Activated T-helper 1 cell treated with anti-CD3 and anti-CD28 coated beads, Interleukin-2, amount 50 U/mL, for 16 hours (primary cell): ENCODE measurements around the gene CLTCL1.
"Not testable (repeated sequence)": the region's sequence is repeated elsewhere in the genome, so short reads cannot be mapped to it uniquely, and the experiment has no call there.

ENCODE experiments used
- DNase-seq, 2 donors: peaks; one replicate each; pipeline ENCODE4 v3.0.0-alpha.2; 2020; ENCODE audit warnings: low read depth in 1 of 2, low spot score in 1 of 2

The CLTCL1 gene

GRCh38 chr22:19291218-19291579 is 320 bp downstream of the CLTCL1 start:
- peak in 1 of 2 donors; percentile 15 for DNase-seq

- no peak for DNase-seq
Measured at GRCh38 chr22:19290400-19291217, 910 bp downstream of the CLTCL1 start.

- no peak for DNase-seq
Measured at GRCh38 chr22:19289475-19290161, 1.9 kb downstream of the CLTCL1 start.

- DNase-seq: no peak
Measured at GRCh38 chr22:19287889-19288288, 3.6 kb downstream of the CLTCL1 start.

- no peak for DNase-seq
Measured at GRCh38 chr22:19287076-19287707, 4.3 kb downstream of the CLTCL1 start.

GRCh38 chr22:19285831-19286230 is 5.7 kb downstream of the CLTCL1 start:
- no peak for DNase-seq

- not testable (repeated sequence) for DNase-seq
Measured at GRCh38 chr22:19279143-19279542, 12.4 kb downstream of the CLTCL1 start.

GRCh38 chr22:19277785-19278184 is 13.7 kb downstream of the CLTCL1 start:
- no peak for DNase-seq

GRCh38 chr22:19275919-19276600 is 15.5 kb downstream of the CLTCL1 start:
- DNase-seq: no peak

GRCh38 chr22:19275513-19275912 is 16.0 kb downstream of the CLTCL1 start:
- no peak for DNase-seq

GRCh38 chr22:19275104-19275503 is 16.4 kb downstream of the CLTCL1 start:
- DNase-seq: no peak

- DNase-seq: no peak
Measured at GRCh38 chr22:19271856-19272535, 19.5 kb downstream of the CLTCL1 start.

- DNase-seq: no peak
Measured at GRCh38 chr22:19271273-19271855, 20.2 kb downstream of the CLTCL1 start.

- no peak for DNase-seq
Measured at GRCh38 chr22:19270873-19271272, 20.6 kb downstream of the CLTCL1 start.

GRCh38 chr22:19266547-19267086 is 24.9 kb downstream of the CLTCL1 start:
- DNase-seq: no peak

GRCh38 chr22:19265779-19266178 is 25.7 kb downstream of the CLTCL1 start:
- DNase-seq: no peak

- no peak for DNase-seq
Measured at GRCh38 chr22:19260804-19261203, 30.7 kb downstream of the CLTCL1 start.

GRCh38 chr22:19260194-19260593 is 31.3 kb downstream of the CLTCL1 start:
- no peak for DNase-seq

- not testable (repeated sequence) for DNase-seq
Measured at GRCh38 chr22:19258968-19259288, 32.6 kb downstream of the CLTCL1 start.

GRCh38 chr22:19258371-19258770 is 33.1 kb downstream of the CLTCL1 start:
- no peak for DNase-seq
